H9 (cell line): ENCODE data around the gene VPREB3. TPM values are rescaled to one million over a fixed set of nuclear protein-coding genes. Genes with fewer than 3 reads are reported as not detected.

ENCODE experiments used
- DNase-seq: peaks from one replicate; pipeline ENCODE4 v3.0.0-alpha.2; 2017
- H2AFZ ChIP-seq: one replicate; pipeline ENCODE4 v1.6.1; 2013; ENCODE audit warnings: mild to moderate bottlenecking, low read length, control low read depth, moderate library complexity
- H2AK5ac ChIP-seq: 2 replicates; pipeline ENCODE4 v1.6.1; 2013; ENCODE audit warnings: low read length, control low read depth, mixed read lengths; ENCODE audit not compliant: insufficient read length
- H2BK120ac ChIP-seq: one replicate; pipeline ENCODE4 v1.6.1; 2013; ENCODE audit warnings: low read depth, mild to moderate bottlenecking, low read length, control low read depth, inconsistent platforms; ENCODE audit not compliant: poor library complexity, severe bottlenecking
- H2BK12ac ChIP-seq: 2 replicates; pipeline ENCODE4 v1.6.1; 2013; ENCODE audit warnings: low read length, control low read depth, mixed read lengths, low read depth; ENCODE audit not compliant: insufficient read length
- H2BK15ac ChIP-seq: 2 replicates; pipeline ENCODE4 v1.6.1; 2013; ENCODE audit warnings: low read depth, low read length, control low read depth
- H2BK20ac ChIP-seq: one replicate; pipeline ENCODE4 v1.6.1; 2013; ENCODE audit warnings: low read depth, mild to moderate bottlenecking, low read length, control low read depth, inconsistent platforms; ENCODE audit not compliant: poor library complexity, severe bottlenecking
- H2BK5ac ChIP-seq: 2 replicates; pipeline ENCODE4 v1.6.1; 2013; ENCODE audit warnings: low read length, control low read depth, mixed read lengths; ENCODE audit not compliant: insufficient read length
- H3K14ac ChIP-seq: 2 replicates; pipeline ENCODE4 v1.6.1; 2013; ENCODE audit warnings: low read length, control low read depth; ENCODE audit not compliant: insufficient read depth
- H3K18ac ChIP-seq: 2 replicates; pipeline ENCODE4 v1.6.1; 2013; ENCODE audit warnings: low read depth, mild to moderate bottlenecking, mixed read lengths, low read length, control low read depth; ENCODE audit not compliant: insufficient read length
- H3K23ac ChIP-seq: 2 replicates; pipeline ENCODE4 v1.6.1; 2013; ENCODE audit warnings: low read length, control low read depth, mixed read lengths, low read depth; ENCODE audit not compliant: insufficient read length
- H3K23me2 ChIP-seq: 2 replicates; pipeline ENCODE4 v1.6.1; 2013; ENCODE audit warnings: low read depth, mild to moderate bottlenecking, mixed read lengths, low read length, control low read depth; ENCODE audit not compliant: insufficient read length, poor library complexity, severe bottlenecking
- H3K27ac ChIP-seq: 2 replicates; pipeline ENCODE4 v1.5.1; 2013; ENCODE audit warnings: low read length, control low read depth, mixed read lengths, low read depth; ENCODE audit not compliant: insufficient read length
- H3K27me3 ChIP-seq: 2 replicates; pipeline ENCODE4 v1.6.1; 2013; ENCODE audit warnings: low read length, control low read depth, inconsistent platforms; ENCODE audit not compliant: insufficient read depth
- H3K4ac ChIP-seq: 2 replicates; pipeline ENCODE4 v1.6.1; 2013; ENCODE audit warnings: low read depth, mild to moderate bottlenecking, control low read depth, inconsistent platforms, low read length, moderate library complexity
- H3K4me1 ChIP-seq: 2 replicates; pipeline ENCODE4 v1.6.1; 2013; ENCODE audit warnings: low read length, control low read depth, inconsistent platforms; ENCODE audit not compliant: insufficient read depth
- H3K4me2 ChIP-seq: 2 replicates; pipeline ENCODE4 v1.6.1; 2013; ENCODE audit warnings: low read length, control low read depth, mixed read lengths; ENCODE audit not compliant: insufficient read length, insufficient read depth
- H3K56ac ChIP-seq: 2 replicates; pipeline ENCODE4 v1.6.1; 2013; ENCODE audit warnings: low read depth, mild to moderate bottlenecking, mixed read lengths, low read length, control low read depth; ENCODE audit not compliant: insufficient read length
- H3K79me1 ChIP-seq: 2 replicates; pipeline ENCODE4 v1.6.1; 2013; ENCODE audit warnings: low read depth, mild to moderate bottlenecking, moderate library complexity, low read length, control low read depth, inconsistent platforms; ENCODE audit not compliant: insufficient read depth, poor library complexity, severe bottlenecking
- H3K79me2 ChIP-seq: 2 replicates; pipeline ENCODE4 v1.6.1; 2013; ENCODE audit warnings: low read length, control low read depth, inconsistent platforms; ENCODE audit not compliant: insufficient read depth
- H3K9ac ChIP-seq: 2 replicates; pipeline ENCODE4 v1.6.1; 2013; ENCODE audit warnings: low read length, control low read depth, mixed read lengths; ENCODE audit not compliant: insufficient read length; ENCODE audit errors: extremely low read depth
- H3K9me3 ChIP-seq: one replicate; pipeline ENCODE4 v1.6.1; 2013; ENCODE audit warnings: low read depth, low read length, inconsistent platforms; ENCODE audit not compliant: control insufficient read depth
- H3T11ph ChIP-seq: one replicate; pipeline ENCODE4 v1.6.1; 2013; ENCODE audit warnings: mild to moderate bottlenecking, low read length, control low read depth, inconsistent platforms
- H4K20me1 ChIP-seq: one replicate; pipeline ENCODE4 v1.6.1; 2013; ENCODE audit not compliant: control insufficient read depth, insufficient read length, insufficient read depth
- H4K5ac ChIP-seq: 2 replicates; pipeline ENCODE4 v1.6.1; 2013; ENCODE audit warnings: low read depth, mild to moderate bottlenecking, mixed read lengths, low read length, control low read depth; ENCODE audit not compliant: insufficient read length
- H4K8ac ChIP-seq: replicated peaks from 2 replicates; pipeline ENCODE4 v1.6.1; 2013; ENCODE audit warnings: low read length, control low read depth, mixed read lengths, low read depth; ENCODE audit not compliant: insufficient read length
- H4K91ac ChIP-seq: 2 replicates; pipeline ENCODE4 v1.6.1; 2013; ENCODE audit warnings: low read depth, mild to moderate bottlenecking, moderate library complexity, mixed read lengths, low read length, control low read depth; ENCODE audit not compliant: insufficient read length
- H3K27ac Mint-ChIP-seq, 3 experiments: 2 replicates in 2 of 3; 3 replicates in 1 of 3; pipeline ENCODE4 v1.8.0; 2020 to 2021; ENCODE audit warnings: mixed read lengths in 3 of 3, mild to moderate bottlenecking in 1 of 3, moderate library complexity in 1 of 3
- H3K27me3 Mint-ChIP-seq: 2 replicates; pipeline ENCODE4 v1.8.0; 2021; ENCODE audit warnings: low read depth, mild to moderate bottlenecking, moderate library complexity, mixed read lengths
- H3K36me3 Mint-ChIP-seq, 3 experiments: 2 replicates in 2 of 3; 3 replicates in 1 of 3; pipeline ENCODE4 v1.8.0; 2020 to 2021; ENCODE audit warnings: low read depth in 3 of 3, mixed read lengths in 3 of 3; ENCODE audit not compliant: insufficient read depth in 1 of 3
- H3K4me1 Mint-ChIP-seq, 2 experiments: 2 replicates each; pipeline ENCODE4 v1.8.0; 2020; ENCODE audit warnings: mixed read lengths in 2 of 2
- H3K4me3 Mint-ChIP-seq, 2 experiments: 2 replicates in 1 of 2; 3 replicates in 1 of 2; pipeline ENCODE4 v1.8.0; 2020 to 2021; ENCODE audit warnings: mild to moderate bottlenecking in 2 of 2, mixed read lengths in 2 of 2, moderate library complexity in 1 of 2
- H3K9me3 Mint-ChIP-seq, 2 experiments: 2 replicates in 1 of 2; 3 replicates in 1 of 2; pipeline ENCODE4 v1.8.0; 2020; ENCODE audit warnings: mild to moderate bottlenecking in 2 of 2, mixed read lengths in 2 of 2, moderate library complexity in 1 of 2
- WGBS: extraction: QIAGEN DNeasy Blood & Tissue Kit; methylation state at CpG from one replicate; pipeline ENCODE4 v1.1.7; 2013; ENCODE audit warnings: missing lambda C conversion rate, low lambda C conversion rate, mixed read lengths; ENCODE audit not compliant: insufficient read length; ENCODE audit errors: extremely low coverage; 5-methylcytosine and 5-hydroxymethylcytosine counted together
- total RNA-seq: library from RNA; stranded (reverse); gene quantifications from 2 replicates; pipeline ENCODE4 v1.2.1, GENCODE V29; 2021
- TF ChIP-seq, protein P1 (sequence below): fragments of 200-600 bp; sonication (generic); conservative IDR thresholded peaks from 3 replicates; pipeline ENCODE4 v1.8.0; 2021; ENCODE audit warnings: antibody characterized with exemption, mild to moderate bottlenecking

Gene VPREB3
- total RNA-seq, 1 experiment from 2014 or later, result 0.50 TPM

DNA sequence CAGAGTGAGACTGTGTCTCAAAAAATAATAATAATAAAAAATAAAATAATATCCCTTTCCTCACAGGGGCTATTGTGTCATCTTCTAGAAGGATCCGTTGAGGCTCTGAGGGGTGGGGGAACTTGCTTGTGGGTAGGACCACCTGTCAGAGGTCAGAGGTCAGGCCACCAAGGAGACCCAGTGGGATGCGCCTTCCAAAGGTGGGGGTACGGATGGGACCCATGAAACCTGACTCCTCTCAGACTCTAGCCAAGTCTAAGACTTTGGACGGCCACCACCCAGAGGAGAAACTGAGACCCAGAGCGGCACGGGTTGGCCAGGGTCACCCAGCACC lies 18.1 kb upstream of the VPREB3 start:
- H2BK5ac ChIP-seq, result no peak overlapping the region
- no peak overlapping the region for H2BK120ac ChIP-seq
- no peak overlapping the region for H4K5ac ChIP-seq
- peaks cover 15% of the 10 kb centered on the region; the same call in 1 of the 2 replicates for H3K27me3 ChIP-seq
- H3K27ac Mint-ChIP-seq, result no peak overlapping the region; a peak in 1 of 7 replicates
- no peaks in the 10 kb centered on the region for H3K9me3 Mint-ChIP-seq
- no peaks in the 10 kb centered on the region for H3K9me3 ChIP-seq
- peaks cover 14% of the 10 kb centered on the region for H3K23me2 ChIP-seq
- no peak overlapping the region for H2AK5ac ChIP-seq
- WGBS, result no CpG with 5 or more reads among the region's 6 CpGs
- no peaks in the 10 kb centered on the region for H3K79me1 ChIP-seq
- no peaks in the 10 kb centered on the region; a peak in 1 of 7 replicates for H3K36me3 Mint-ChIP-seq
- H3T11ph ChIP-seq, result no peak overlapping the region
- no peak overlapping the region for H4K91ac ChIP-seq
- peak overlapping the region; percentile 47 for H3K4me2 ChIP-seq
- H3K23ac ChIP-seq, result no peak overlapping the region
- H4K8ac ChIP-seq, result no peak overlapping the region
- peaks cover 63% of the 10 kb centered on the region for H3K27me3 Mint-ChIP-seq
- H2BK12ac ChIP-seq, result no peak overlapping the region
- peak overlapping the region; percentile 53 to 82 for H3K4me3 Mint-ChIP-seq
- peaks cover 14 to 35% of the 10 kb centered on the region in 2 experiments for H3K4me1 Mint-ChIP-seq
- no peak overlapping the region for H2BK20ac ChIP-seq
- H4K20me1 ChIP-seq, result no peaks in the 10 kb centered on the region
- no peak overlapping the region for H3K18ac ChIP-seq
- no peaks in the 10 kb centered on the region for H3K79me2 ChIP-seq
- no peak overlapping the region for H3K27ac ChIP-seq
- no peak for DNase-seq
- no peaks in the 10 kb centered on the region; the same call in 1 of the 2 replicates for H3K4me1 ChIP-seq
- no peak overlapping the region for H2BK15ac ChIP-seq
- no peak overlapping the region for H3K9ac ChIP-seq
- no peak overlapping the region for H3K14ac ChIP-seq
- TF ChIP-seq, protein P1, sequence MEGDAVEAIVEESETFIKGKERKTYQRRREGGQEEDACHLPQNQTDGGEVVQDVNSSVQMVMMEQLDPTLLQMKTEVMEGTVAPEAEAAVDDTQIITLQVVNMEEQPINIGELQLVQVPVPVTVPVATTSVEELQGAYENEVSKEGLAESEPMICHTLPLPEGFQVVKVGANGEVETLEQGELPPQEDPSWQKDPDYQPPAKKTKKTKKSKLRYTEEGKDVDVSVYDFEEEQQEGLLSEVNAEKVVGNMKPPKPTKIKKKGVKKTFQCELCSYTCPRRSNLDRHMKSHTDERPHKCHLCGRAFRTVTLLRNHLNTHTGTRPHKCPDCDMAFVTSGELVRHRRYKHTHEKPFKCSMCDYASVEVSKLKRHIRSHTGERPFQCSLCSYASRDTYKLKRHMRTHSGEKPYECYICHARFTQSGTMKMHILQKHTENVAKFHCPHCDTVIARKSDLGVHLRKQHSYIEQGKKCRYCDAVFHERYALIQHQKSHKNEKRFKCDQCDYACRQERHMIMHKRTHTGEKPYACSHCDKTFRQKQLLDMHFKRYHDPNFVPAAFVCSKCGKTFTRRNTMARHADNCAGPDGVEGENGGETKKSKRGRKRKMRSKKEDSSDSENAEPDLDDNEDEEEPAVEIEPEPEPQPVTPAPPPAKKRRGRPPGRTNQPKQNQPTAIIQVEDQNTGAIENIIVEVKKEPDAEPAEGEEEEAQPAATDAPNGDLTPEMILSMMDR, result no peak
- H3K56ac ChIP-seq, result no peak overlapping the region
- H2AFZ ChIP-seq, result no peak overlapping the region
- H3K4ac ChIP-seq, result no peak overlapping the region
